Activated CD8-positive, alpha-beta memory T cell treated with anti-CD3 and anti-CD28 coated beads for 24 hours (primary cell): ENCODE measurements around the gene SEC31A.

Source experiments
- DNase-seq: peaks from one replicate; pipeline ENCODE4 v3.0.0-alpha.2; 2020

Gene SEC31A

GRCh38 chr4:82789025-82789776 is 101.8 kb downstream of the SEC31A start:
- DNase-seq = no peak

DNA sequence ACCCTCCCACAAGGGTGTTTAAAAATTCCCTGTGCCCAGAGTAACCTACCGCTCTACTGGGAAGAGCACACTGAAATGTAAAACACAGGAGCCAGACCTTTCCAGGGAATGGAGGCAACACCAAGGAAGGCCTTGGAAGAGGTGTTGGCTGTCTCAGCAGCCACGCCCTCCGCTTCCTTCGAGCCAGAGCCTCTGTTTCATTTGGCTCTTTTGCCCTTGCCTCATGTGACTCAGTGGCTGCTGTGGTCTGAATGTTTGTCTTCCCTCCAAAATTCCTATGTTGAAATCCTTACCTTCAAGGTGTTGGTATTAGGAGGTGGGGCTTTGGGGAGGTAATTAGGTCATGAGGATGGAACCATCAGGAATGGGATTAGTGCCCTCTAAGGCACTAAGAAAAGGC is 103.6 kb downstream of the SEC31A start:
- DNase-seq = no peak

GRCh38 chr4:82786828-82787227 is 104.1 kb downstream of the SEC31A start:
- no peak for DNase-seq

DNA sequence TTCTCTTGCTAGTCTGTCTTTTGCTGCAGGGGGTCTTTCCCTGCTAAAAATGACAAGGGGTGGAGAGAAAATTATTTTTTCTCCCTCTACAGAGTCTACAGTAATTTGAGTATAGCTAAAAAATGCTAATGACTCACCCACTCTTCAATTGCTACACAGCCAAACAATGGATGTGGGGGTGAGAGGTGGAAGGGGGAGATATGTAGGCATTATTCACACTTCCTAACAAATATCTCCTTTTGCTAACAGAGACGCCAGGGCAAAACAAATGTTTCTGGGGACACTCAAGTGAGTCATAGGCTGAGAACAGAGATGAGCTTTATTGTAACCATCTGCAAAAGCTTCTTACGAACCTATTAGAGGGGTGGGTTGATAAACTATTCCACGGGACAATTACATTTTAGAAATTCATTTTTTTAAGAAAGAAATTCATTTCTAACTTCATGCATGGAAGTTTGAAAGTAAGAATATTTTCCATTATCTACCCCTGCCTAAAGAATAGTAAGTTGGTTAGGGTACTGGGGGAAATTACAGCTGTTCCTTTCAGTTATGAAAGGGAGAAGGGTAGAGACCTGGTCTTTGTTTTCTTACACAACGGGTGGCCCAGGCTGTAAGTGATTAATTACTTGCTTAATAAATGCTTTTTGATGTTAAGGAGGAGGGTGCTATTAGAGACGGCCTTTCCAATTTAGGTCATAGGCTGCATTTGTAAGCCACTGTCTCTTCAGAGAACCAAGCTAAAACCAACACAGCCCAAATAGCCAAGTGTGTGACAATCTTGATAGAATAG is 105.1 kb downstream of the SEC31A start:
- no peak for DNase-seq

DNA sequence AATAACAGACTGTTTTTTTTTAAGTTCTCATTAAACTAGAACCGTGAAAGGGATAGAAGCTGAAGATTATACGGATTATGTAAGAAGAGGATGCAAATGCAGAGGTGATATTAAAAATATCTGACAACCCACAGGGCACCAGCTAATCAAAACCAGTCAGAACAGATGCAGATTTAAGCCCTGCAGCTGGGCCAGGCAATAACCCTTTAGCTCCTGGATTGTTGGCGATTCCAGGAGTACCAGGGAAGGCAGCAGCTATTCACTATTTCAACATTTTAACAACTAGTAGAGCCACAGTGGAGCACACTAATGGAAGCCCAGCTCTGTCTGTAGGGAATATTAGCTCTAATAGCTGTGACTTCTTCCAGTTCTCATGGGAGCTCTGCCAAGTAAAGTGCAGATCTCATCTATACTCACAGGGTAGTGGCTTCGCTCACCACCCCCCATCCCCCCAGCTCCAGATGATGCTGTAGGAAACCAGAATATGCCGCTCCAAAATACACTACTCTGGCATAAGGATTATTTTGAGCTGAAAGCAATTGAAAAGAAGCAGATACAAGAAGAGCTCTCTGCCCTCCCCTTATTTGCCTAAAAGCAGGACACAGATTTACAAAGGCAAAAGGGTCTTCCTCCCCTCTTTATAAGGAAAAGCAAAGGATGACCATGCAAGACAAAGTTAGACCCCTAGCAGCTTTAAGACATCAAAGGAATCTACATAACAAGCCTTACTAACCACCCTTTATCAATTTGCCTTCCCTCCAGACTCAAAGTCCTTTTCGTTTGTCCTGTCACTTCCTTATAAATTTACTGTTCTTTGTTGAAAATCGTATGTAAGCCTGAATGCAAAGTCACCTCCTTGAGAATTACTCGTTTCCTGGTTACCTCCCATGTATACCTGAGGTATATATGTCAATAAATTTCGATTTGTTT is 106.0 kb downstream of the SEC31A start:
- DNase-seq = peak; percentile 24

GRCh38 chr4:82782626-82783345 is 108.2 kb downstream of the SEC31A start:
- DNase-seq = peak; percentile 19

GRCh38 chr4:82780752-82781231 is 110.2 kb downstream of the SEC31A start:
- DNase-seq = peak; percentile 41

GRCh38 chr4:82780170-82780751 is 110.7 kb downstream of the SEC31A start:
- DNase-seq = no peak

DNA sequence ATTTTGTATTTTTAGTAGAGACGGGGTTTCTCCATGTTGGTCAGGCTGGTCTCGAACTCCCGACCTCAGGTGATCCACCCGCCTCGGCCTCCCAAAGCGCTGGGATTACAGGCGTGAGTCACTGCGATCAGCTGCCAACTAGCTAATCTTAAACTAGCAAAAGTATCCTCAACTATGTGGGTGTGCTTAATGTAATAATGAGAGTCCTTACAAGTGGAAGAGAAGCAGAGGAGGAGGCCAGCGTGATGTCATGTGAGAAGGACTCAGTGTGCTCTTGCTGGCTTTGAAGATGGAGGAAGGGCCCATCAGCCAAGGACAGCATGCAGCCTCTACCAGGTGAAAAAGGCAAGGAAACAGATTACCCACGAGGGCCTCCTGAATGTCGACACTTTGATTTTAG is 111.9 kb downstream of the SEC31A start:
- peak; percentile 17 for DNase-seq

GRCh38 chr4:82777857-82778525 is 113.0 kb downstream of the SEC31A start:
- DNase-seq = peak; percentile 35

DNA sequence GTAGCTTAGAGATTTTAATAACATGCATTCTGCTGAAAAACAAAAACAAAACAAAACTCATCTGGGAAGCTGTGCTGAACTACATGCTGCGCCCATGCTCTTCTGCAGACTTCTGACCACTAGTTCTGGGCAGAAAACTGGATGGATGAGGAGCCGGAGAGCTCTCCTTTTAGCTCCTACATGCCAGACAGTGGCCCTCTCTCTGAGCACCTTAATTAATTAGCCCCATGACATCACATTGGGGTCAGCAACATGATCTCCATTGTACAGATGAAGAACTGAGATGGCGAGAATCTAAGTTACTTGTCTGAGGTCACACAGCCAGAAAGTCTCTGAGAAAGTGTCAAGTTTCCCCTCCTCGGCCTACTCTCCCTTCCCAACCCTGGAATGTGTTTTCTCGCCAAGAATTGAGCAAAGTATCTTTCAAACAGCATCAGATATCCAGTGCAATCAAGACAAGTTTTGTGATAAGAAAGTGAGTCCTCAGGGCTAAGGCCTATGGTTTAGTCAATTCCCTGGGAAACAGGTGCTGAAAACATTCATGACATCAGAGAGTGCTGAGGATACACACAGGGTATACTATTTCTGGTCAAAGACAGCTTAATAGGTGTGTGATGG is 113.9 kb downstream of the SEC31A start:
- DNase-seq = no peak

- no peak for DNase-seq
Measured at GRCh38 chr4:82775243-82775642, 115.7 kb downstream of the SEC31A start.

DNA sequence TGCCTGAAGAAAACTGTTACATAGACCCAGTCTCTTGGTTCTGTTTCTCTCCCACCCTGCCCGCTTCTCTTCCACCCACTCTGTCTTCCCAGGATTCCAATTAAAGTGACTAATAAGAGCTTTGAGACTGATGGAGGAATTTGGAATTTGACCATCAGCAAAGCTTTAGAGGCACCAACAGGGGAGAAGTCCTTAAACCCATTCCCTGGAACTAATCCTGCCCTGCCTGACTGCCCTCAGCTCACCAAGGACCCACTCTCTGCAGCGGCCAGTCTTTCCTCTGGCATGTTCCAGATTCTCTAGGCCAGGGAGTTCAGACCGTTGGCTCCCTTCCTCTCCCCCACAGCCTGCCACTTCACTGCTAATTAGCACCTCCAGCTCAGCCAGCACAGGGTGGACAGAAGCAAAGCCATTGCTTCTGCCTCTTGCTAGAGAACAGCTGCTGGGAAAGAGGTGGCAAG is 116.2 kb downstream of the SEC31A start:
- no peak for DNase-seq

GRCh38 chr4:82773057-82773456 is 117.9 kb downstream of the SEC31A start:
- DNase-seq = no peak

DNA sequence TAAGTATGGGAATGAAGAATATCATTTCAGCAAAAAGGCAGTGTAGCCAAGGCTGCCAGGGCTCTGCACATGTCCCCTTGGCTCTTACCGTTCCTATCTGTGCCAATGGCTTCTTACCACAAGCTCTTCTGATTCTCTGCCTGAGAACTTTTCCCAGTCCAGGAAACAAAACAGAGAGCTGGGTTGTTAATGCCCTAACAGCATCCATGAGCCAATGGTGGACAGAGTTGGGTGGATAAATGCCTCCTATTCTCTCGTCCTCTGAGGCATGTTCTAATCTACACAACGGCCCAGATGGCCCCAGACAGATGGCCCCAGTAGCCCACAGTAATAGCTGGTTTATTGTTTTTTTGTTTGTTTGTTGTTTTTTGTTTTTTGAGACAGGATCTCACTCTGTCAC is 120.3 kb downstream of the SEC31A start:
- no peak for DNase-seq
